Stimulated activated CD4-positive, alpha-beta T cell treated with anti-CD3 and anti-CD28 coated beads, Interleukin-2, amount 100 ng/mL, for 4 hours (primary cell): ENCODE data around the gene ATP5PB.

Source experiments
- DNase-seq: peaks from one replicate; pipeline ENCODE4 v3.0.0-alpha.2; 2020; ENCODE audit warnings: low read depth

ATP5PB gene

DNA sequence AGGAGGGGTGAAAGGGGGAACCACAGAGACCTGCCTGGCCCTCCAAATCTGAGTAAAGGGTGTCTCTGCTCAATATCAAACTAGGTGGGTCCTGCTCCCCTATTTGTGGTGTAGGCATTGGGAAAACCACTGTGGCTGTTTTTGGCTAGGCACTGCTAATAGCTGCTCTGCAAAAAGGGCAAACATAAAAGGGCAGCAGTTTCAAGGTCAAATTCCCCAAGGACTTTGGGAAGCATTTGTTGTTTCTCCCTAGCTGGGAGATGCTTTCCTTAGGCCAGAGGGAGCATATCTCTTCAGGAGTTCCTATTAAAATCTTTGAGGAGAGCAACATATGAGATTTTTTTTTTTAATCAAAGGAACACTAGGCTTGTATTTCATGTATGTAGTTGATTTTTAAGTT is 26.9 kb downstream of the ATP5PB start:
- no peak for DNase-seq

DNA sequence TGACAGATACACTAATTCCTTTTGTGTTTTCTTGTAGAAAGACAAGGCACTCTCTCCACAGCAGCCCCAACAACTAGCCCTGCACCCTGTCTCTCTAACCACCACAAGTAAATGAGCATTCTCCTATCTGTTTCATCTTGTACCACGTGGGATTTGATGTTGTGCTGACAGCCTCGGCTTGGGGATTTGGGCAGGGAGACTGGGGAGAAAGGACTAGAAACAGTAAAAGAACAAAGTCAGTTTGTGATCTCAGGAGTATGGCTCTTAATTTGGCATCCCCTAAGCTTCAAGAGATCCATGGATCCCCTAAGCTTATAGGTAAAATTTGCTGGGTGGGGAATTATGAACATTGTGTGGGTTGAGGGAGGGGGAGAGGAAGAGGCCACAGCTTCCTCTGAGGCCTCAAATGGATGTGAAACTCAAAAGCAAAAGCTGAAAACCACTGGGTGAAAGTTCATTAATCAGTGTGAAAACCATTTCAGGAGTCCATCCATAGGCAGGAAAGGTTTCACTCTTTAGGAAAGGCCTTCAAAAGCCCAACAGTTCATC is 27.6 kb downstream of the ATP5PB start:
- peak; percentile 7 for DNase-seq

DNA sequence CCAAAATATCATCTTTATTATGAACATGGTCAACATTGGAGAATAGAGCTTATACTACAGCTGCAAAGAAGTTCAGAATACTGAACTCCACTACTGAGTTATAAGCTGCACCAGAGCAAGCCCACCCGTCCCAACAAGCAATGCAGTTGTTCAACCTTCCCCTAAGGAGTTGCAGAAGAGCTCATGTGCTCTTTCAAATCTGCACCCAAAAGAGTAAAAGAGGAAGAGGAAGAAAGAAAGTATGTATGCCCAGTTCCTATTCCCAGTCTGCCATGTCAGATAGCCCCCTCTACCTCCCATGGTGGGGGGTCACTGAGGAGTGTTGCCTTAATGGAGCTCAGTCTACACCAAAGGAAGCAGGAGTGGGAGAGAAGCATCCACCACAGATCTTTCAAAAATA is 31.4 kb downstream of the ATP5PB start:
- DNase-seq, result no peak

DNA sequence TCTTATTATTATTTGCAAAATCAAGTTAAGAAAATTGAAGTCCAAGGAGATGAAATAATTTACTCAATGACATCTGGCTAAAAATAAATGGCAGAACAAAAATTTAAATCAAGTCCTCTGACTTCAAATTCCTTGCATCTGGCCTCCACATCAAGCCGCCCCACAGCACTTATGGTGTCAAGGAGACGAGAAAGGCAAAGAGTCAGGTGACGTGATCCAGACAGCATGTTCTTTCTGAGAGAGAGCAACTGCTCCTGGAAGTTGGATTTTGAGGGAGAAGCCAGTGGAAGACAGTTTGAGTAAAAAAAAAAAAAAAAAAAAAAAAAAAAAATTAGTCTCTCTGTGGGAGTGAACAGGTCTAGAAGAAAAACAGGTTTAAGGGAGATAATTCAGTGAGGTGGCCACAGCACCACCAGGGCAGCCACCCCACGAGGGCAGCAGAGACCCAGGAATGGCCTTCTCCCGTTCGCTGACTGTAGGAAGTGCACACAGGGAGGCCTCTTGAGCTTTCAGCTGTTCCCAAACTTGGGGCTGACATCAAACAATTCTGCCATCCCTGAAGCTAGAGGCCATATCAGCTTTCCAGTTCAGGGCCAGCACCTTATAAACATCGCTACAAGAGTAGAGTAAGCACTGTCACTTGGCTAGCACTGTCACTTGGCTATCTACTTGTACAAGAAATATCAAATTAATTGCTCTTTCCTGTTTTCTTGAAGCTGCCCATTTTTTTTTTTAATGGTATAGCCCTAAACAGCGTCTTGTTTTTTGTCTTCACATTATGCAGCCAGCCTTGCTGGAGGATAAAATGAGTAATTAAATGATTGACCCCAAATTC is 32.3 kb downstream of the ATP5PB start:
- DNase-seq, result peak; percentile 44

DNA sequence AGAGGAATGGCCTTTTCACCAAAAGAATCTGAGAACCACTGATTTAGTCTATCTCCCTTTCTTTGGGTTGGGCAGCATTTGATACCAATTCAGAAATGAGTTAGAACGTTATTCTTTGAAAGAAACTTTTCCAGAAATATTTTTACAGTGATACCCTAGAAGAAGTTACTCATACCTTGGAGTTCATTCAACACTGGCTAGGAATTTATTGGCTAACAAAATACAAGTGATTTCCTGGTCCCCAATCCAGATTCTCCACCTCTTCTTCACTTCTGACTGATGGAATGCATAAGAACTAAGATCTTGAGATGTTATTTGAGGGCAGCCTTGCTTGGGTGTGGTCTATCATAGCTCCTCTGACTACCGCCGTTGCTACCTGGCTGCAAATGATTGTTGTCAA is 33.9 kb downstream of the ATP5PB start:
- no peak for DNase-seq

DNA sequence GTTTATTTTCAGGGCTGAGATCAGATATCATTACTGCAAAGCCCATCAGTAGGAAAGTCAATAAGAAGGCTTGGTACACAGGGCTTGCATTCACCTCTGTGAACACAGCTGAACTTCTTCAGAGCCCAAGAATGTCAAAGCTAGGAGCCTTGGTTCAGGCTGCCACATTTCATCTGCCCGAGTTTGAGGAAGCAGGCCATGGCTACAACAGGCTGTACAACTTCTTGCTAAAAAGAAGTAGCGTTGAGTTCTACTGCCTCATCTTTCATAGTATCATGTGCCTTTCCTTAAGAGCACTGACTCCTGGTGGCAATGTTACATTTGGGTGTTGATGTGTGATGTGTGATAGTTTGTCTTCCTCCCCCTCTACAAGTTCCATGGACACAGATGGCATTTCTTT is 34.6 kb downstream of the ATP5PB start:
- DNase-seq, result no peak

DNA sequence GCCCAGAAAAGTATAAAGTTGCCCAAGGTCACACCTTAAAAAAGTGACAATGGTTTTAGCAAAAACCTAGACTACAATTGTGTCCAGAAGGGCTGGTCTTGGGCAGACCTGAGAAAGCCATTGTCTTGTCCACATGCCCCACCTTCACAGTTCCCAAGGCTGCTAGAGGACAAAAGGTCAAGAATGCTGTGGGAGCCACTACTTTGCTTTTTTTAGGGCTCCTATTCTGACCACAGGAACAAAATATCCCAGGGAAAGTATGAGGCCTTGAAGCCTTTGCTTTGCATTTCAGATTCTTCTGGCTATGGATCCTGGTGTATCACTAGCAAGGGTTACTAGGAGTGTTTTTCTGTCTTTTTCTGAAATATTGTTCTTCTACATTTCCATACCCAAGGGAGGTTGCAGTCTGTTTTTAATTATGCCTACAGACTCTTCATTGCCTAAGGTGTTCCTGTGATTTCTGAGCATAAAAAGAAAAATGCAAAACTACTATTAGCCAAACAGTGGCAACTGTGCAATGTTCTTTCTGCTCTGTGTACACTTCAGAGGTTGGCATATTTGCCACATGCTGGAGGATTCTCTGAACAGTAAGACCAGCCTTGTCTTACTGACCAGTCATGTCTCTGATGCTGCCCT is 35.2 kb downstream of the ATP5PB start:
- no peak for DNase-seq

DNA sequence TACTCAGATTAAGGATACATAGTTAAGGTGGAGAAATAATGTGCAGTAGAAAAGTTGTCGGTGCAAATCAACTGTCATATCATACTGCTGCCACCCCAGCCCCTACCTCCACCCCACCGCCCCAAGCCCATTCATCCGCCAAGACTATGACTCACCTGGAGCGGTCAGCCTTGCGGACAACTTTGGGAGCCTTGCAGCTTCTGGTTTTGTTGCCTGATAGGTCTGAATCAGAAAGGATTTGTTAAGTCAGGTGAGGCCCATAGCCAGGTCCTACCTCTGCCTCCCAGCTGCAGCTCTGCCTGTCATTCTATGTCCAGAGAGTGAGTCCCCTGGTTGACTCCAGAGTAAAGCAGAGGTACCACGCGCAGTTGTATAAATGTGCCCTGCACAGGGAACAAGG is 37.2 kb downstream of the ATP5PB start:
- DNase-seq, result no peak

DNA sequence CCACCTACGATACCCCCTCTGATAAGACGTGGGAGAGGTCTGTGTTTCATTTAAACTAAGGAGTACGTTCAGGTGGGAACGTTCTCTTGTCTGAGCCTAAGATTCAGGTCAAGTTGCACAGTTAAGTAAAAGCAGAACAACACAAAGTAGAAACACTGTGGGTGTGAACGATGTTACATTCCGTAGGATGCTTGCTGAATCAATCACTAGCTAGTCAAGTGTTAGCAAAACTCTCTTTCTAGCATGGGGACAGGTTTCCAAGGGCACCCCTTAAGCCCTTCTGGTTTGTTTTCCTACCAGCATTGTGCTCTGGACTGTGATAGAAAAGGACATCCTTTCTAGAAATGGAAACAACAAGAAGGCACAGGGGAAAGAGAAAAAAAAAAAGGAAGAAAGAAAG is 37.9 kb downstream of the ATP5PB start:
- DNase-seq, result no peak

DNA sequence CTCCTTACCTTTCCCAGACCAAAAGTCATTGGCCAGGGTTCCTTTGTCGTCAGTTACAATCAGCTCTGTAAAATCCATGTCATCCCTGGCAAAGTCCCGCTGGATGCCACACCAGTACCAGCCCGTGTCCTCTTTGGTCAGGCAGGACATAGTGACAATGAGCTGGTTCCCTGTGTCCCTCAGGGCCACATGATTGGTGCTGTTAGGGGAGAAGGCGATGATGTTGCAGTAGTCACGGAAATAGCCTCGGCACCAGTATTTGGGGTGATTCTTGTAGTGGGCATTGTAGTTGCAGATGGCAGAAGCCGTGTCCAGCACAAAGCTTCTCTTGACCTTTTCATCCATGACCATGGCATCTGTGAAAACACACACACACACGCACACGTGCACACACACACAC is 39.4 kb downstream of the ATP5PB start:
- no peak for DNase-seq

DNA sequence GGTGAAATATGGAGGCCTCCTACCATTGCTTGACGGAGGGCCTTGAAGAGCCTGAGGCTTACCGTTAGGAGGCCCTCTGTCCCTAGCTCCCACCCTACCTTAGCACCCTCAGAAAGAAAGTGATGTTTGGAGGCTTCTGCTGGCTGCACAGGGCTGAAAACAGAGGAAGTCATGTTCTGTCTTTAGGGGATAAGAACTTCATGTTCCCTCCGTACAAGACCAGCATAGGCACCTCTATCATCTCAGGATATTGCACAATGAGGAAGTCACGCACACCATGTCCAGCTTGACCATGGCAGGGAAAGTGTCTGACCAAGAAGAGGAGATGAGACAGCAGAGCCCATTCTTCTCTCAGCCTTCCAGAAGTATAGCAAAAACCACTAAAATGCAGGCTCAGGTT is 40.3 kb downstream of the ATP5PB start:
- no peak for DNase-seq

DNA sequence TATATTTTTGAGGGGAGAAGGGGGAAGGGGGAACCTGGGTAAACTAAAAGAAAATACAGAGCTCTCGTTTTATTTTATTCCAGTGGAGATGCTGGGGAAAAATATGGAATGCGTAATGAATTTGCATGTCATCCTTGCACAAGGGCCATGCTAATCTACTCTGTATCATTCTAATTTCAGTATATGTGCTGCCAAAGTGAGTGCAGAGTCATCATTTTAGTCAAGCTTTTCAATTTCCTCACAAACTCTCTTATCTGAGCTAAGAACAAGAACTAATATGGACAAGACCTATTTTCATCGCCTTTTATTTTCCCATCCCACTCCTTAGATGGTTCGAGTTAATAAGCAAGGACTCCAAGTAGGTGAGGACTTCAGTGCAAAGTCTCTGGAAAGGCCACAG is 41.0 kb downstream of the ATP5PB start:
- DNase-seq, result no peak

DNA sequence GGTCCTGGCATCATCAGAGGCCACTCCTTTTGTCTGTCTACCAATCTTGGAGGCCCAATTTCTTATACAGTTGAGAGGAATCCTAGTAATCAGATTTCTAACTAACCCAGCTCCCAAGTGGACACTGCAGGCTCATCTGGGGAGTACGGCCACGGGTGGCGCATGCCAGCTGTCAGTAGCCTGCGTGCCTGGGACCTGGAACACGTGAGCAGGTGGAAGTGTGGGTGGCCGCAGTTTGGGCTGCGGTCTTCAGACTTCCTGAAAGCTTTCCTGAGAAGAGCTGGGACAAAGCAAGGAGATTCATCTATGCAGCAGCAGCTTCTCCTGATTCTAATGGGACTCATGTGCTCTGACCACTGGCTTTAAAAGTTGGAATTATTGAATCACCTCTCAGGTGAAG is 41.8 kb downstream of the ATP5PB start:
- DNase-seq, result no peak

DNA sequence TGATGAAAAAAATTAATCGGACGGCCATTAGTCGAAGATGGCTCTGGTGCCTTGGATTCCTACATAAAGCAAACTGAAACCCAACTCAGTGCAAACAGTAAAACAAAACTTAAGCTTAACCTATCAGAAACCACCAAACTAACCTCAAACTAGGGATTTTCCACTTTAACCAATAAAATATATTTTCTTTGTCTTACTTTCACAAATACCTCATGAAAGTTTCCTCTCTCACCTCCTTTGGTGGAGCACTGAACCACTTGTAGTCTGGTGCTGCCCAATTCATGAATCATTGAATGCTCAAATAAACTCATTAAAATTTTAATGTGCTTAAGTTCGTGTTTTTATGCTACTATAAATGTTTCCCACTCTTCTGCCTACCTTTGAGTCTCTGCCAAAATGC is 47.1 kb downstream of the ATP5PB start:
- no peak for DNase-seq

DNA sequence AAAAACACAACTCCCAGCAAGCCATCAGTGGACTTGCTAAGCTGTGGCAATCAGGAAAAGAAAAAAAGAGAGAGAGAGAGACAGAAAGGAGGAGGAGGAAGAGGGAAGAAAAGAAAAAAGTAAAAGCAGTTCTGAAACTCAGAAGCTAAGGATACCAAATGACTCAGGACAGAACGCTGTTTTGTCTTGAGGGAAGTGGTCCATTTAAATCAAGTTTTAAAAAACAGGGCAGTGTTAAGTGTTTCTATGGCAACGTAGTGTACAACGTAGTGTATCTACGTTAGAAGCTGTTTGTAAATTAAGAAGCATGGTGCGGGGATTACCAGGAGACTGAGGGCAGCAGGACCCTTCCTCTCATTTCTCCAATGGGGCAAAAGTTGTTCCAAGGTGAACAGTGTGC is 48.3 kb downstream of the ATP5PB start:
- DNase-seq, result no peak

DNA sequence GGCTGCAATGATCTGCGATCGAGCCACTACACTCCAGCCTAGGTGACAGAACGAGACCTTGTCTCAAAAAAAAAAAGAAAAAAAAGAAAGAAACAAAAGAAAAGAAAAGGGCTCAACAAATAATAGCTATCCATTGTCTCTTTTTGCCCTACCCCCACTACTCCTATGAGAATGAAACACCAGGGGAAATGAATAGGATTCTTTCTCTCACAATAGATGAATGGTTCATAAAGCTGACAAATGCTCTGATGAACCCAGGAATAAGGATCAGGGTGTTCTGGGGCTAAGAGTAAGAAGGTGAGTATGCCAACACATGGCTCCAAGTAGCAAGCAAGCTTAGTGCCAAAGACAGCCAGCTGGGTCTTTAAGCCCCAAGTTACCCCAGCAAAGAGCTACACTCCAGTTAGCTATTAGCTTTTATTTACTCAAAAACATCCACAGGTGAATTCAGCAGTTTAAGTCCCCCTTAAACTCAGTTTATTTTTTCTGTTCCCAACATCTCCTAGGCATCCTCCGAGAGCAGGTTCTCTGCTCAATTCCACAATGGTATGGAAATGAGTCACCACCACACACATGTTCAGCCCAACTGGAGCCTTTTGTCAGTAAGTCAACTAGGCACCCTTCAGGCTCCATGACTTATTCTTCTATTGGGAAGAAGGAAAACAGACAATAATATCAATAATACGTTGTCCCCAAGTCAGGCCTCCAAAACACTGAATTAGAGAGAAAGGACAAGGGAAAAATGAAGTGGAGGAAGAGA is 49.9 kb downstream of the ATP5PB start:
- no peak for DNase-seq

DNA sequence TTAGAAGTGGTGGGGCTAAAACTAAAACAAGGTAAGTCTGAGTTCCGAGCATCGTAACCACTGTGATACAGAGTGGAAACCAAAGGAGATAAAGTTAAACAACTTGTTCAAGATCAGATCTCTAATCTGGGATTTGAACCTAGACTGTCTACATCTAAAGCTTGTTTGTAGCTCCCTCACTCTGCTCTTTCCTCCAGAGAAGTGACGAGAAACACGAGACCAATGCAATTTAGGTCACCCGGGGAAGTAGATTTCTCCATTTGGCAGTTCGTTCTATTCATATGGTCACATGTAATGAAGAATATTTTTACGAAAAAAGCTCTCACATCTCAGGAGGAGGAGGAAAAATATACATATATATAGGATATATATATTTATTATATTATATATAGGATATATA is 52.4 kb downstream of the ATP5PB start:
- no peak for DNase-seq

DNA sequence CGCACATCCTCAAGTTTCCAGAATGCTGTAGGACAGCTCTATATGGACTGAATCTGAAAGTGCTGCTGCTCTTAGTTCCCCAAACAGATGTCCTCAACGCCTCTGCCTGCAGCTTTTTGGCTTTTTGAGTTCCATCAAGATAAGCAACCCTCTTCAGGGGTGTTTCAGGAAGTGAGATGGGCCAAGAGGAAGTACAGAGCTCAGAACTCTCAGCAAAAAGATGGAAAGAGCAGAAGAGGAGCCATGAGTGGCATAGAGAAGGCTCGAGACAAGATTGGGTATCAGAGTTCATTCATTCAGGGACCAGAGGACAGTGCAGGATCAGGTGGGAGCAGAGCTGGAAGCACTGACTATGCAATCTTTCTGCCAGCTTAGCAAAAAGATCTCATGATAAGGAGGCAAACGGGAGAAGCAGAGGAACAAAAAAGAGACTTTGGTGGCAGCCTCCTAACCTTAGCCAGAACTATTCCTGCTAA is 54.4 kb downstream of the ATP5PB start, which contains the start of the genes ADORA3 and TMIGD3:
ADORA3 (minus strand) TSS at position 49 of the 476 bp plus-strand sequence. CDS start 279 bp downstream, outside the sequence.
TMIGD3 (minus strand) TSS at position 49 of the 476 bp plus-strand sequence. CDS start 279 bp downstream, outside the sequence.
- no peak for DNase-seq

DNA sequence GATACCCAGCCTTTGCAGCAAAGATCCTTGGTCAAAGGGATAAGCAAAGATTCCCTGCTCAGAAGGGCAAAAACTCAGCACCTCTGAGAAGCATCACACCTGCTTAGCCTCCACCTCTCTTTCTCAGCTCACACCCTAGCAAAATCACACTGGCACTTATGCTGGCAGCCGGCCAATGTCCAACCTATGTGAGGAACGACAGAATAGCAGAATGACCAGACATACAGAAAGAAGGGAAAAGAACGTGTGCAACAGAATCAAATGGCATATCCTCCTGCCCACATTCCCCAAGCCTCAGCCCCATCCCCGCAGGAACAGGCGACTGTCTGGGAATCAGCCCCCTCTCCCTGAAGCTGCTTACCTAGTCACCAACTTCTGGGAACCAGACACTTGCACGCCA is 54.8 kb downstream of the ATP5PB start:
- DNase-seq, result no peak

DNA sequence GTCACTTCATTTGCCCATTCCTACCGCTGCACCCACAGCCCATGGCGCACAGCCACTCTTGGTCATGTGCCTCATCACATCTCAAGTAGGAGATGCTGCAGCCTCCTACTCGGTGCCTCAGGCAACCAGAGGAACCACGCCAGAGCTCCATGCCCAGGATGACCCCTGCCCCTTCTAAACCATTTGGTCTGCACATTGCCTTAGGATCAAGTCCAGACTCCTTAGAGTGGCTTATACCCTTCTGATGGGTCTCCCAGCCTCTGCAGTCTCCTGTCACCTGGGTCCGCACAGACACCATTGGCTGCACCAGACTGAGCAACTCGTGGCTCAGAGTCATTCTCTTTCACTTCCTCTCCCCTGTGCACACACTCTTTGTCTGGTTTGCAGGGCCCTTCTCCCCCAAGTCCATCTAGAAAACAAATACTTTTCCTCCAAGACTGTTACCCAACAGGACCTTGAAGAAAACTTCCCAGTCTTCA is 56.4 kb downstream of the ATP5PB start:
- no peak for DNase-seq

DNA sequence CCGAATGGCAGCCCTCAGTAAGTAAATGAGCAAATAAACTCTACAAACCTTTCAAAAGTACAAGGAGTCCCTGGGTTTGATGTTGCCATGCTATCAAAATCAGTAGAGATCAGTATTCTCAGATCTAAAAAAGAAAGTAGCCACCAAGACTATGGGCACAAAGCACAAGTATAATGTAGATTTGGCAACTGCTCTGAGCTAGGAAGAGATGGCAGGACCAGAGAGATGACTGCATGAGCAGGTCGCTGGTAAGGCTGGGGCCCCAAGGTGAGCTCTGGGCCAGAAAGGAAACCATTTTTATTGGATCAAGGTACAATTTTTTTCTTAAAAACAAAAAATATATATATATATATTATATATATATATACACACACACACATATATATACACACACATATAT is 57.3 kb downstream of the ATP5PB start:
- DNase-seq, result no peak
